Neural cell (in vitro differentiated cells): ENCODE data around the gene BHLHE23.

Experiments
- CTCF ChIP-seq: fragments of 450-650 bp; IDR thresholded peaks from 2 replicates; pipeline ENCODE4 v1.5.1; 2014; ENCODE audit warnings: antibody characterized with exemption, mild to moderate bottlenecking, moderate library complexity; ENCODE audit not compliant: poor library complexity, severe bottlenecking
- EP300 ChIP-seq: fragments of 450-650 bp; conservative IDR thresholded peaks from 2 replicates; pipeline ENCODE4 v1.6.1; 2014; ENCODE audit warnings: antibody characterized with exemption, mild to moderate bottlenecking, moderate library complexity; ENCODE audit not compliant: poor library complexity, severe bottlenecking
- SMC3 ChIP-seq: fragments of 450-650 bp; conservative IDR thresholded peaks from 2 replicates; pipeline ENCODE4 v1.6.1; 2014; ENCODE audit warnings: antibody characterized with exemption, mild to moderate bottlenecking, moderate library complexity; ENCODE audit not compliant: poor library complexity
- TAF1 ChIP-seq: IDR thresholded peaks from 2 replicates; pipeline ENCODE4 v1.6.1; 2012; ENCODE audit warnings: low read depth
- TF ChIP-seq, protein P1 (sequence below): IDR thresholded peaks from 2 replicates; pipeline ENCODE4 v1.6.1; 2012; ENCODE audit warnings: borderline replicate concordance

DNA sequence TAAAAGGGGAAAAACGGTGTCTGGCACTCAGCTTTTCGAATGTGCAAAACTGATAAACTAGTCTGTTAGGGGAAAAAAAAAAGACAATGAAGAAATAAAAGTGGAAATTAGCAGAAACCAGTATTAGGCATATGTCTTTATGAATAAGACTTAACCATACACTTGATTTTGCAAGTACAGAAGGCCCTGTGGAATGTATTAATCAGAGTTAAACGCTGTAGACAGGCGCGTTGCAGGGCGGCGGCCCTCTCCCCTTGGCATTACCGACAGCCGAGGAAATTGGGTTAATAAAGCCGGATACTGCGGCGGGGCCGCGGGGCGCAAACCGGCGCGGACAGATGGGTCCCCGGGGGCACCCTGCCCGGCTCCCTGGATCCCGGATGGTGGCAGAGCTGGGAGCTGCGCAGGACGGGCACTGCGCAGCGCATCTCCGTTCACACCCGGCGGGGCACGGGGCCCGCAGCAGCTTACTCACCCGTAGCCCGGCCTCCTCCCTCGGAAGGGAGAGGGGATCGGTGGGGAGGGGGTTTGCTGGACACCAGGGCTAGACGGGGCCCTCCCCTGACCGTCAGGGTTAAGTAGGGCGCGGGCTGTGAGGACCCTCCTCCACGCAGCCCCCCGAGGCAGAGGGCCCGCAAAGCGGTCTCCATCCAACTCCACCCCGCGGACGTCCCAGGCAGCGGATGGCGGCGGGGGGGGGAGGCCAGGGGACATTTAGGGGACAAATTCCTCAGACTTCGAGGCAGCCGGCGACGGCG lies 2.0 kb downstream of the BHLHE23 start:
- TF ChIP-seq, protein P1, sequence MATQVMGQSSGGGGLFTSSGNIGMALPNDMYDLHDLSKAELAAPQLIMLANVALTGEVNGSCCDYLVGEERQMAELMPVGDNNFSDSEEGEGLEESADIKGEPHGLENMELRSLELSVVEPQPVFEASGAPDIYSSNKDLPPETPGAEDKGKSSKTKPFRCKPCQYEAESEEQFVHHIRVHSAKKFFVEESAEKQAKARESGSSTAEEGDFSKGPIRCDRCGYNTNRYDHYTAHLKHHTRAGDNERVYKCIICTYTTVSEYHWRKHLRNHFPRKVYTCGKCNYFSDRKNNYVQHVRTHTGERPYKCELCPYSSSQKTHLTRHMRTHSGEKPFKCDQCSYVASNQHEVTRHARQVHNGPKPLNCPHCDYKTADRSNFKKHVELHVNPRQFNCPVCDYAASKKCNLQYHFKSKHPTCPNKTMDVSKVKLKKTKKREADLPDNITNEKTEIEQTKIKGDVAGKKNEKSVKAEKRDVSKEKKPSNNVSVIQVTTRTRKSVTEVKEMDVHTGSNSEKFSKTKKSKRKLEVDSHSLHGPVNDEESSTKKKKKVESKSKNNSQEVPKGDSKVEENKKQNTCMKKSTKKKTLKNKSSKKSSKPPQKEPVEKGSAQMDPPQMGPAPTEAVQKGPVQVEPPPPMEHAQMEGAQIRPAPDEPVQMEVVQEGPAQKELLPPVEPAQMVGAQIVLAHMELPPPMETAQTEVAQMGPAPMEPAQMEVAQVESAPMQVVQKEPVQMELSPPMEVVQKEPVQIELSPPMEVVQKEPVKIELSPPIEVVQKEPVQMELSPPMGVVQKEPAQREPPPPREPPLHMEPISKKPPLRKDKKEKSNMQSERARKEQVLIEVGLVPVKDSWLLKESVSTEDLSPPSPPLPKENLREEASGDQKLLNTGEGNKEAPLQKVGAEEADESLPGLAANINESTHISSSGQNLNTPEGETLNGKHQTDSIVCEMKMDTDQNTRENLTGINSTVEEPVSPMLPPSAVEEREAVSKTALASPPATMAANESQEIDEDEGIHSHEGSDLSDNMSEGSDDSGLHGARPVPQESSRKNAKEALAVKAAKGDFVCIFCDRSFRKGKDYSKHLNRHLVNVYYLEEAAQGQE, result no peak
- no peak for TF ChIP-seq CTCF
- TF ChIP-seq TAF1, result no peak
- no peak for TF ChIP-seq SMC3
- TF ChIP-seq EP300, result no peak
